GM21723 (cell line): ENCODE data around the gene COL21A1.

Experiments
- ATAC-seq: cut with Tn5 transposase; IDR thresholded peaks from one replicate; pipeline ENCODE4 v1.9.1; 2021; ENCODE audit warnings: mild to moderate bottlenecking, moderate library complexity; ENCODE audit not compliant: unreplicated experiment

The COL21A1 gene

GRCh38 chr6:56051202-56051598 lies 196.2 kb downstream of the COL21A1 start:
- ATAC-seq, result no peak

- ATAC-seq, result no peak
Measured at GRCh38 chr6:56050530-56051201, 196.7 kb downstream of the COL21A1 start.

GRCh38 chr6:56048601-56049000 lies 198.8 kb downstream of the COL21A1 start:
- no peak for ATAC-seq

GRCh38 chr6:56047931-56048540 lies 199.3 kb downstream of the COL21A1 start:
- ATAC-seq, result no peak

- ATAC-seq, result no peak
Measured at GRCh38 chr6:56046576-56046975, 200.8 kb downstream of the COL21A1 start.

GRCh38 chr6:56043761-56044160 lies 203.6 kb downstream of the COL21A1 start:
- no peak for ATAC-seq

- ATAC-seq, result no peak
Measured at GRCh38 chr6:56043076-56043475, 204.3 kb downstream of the COL21A1 start.

GRCh38 chr6:56041591-56041990 lies 205.8 kb downstream of the COL21A1 start:
- no peak for ATAC-seq

GRCh38 chr6:56040889-56041301 lies 206.5 kb downstream of the COL21A1 start:
- no peak for ATAC-seq

GRCh38 chr6:56040223-56040622 lies 207.2 kb downstream of the COL21A1 start:
- no peak for ATAC-seq

GRCh38 chr6:56038764-56039163 lies 208.6 kb downstream of the COL21A1 start:
- no peak for ATAC-seq

- no peak for ATAC-seq
Measured at GRCh38 chr6:56037601-56038000, 209.8 kb downstream of the COL21A1 start.

- no peak for ATAC-seq
Measured at GRCh38 chr6:56036916-56037600, 210.3 kb downstream of the COL21A1 start.

- ATAC-seq, result no peak
Measured at GRCh38 chr6:56033401-56033800, 214.0 kb downstream of the COL21A1 start.

- ATAC-seq, result no peak
Measured at GRCh38 chr6:56032715-56033260, 214.6 kb downstream of the COL21A1 start.

- ATAC-seq, result no peak
Measured at GRCh38 chr6:56027865-56028264, 219.5 kb downstream of the COL21A1 start.

- no peak for ATAC-seq
Measured at GRCh38 chr6:56026455-56027180, 220.8 kb downstream of the COL21A1 start.

- ATAC-seq, result no peak
Measured at GRCh38 chr6:56025795-56026194, 221.6 kb downstream of the COL21A1 start.

GRCh38 chr6:56024931-56025330 lies 222.4 kb downstream of the COL21A1 start:
- no peak for ATAC-seq

GRCh38 chr6:56023829-56024228 lies 223.6 kb downstream of the COL21A1 start:
- ATAC-seq, result no peak

- ATAC-seq, result no peak
Measured at GRCh38 chr6:56022678-56023077, 224.7 kb downstream of the COL21A1 start.
